A549 (cell line): ENCODE data around the gene IKZF5.

ENCODE experiments used
- CTCF ChIP-seq: fragments of >200 bp; sonication (Bioruptor Twin); formaldehyde crosslinking; IDR thresholded peaks from 3 replicates; pipeline ENCODE4 v1.5.1; 2016
- EHMT2 ChIP-seq: fragments of 200-600 bp; sonication (generic); IDR thresholded peaks from 2 replicates; pipeline ENCODE4 v1.6.1; 2016; ENCODE audit warnings: antibody characterized with exemption, low read depth, mild to moderate bottlenecking, moderate library complexity
- EP300 ChIP-seq, 2 experiments: fragments of >200 bp; sonication (Bioruptor Twin); formaldehyde crosslinking; IDR thresholded peaks; 2 replicates in 1 of 2; 3 replicates in 1 of 2; pipeline ENCODE4 v1.6.1; 2016 to 2017
- ESRRA ChIP-seq: fragments of 150-350 bp; IDR thresholded peaks from 2 replicates; pipeline ENCODE4 v1.6.1; 2014; ENCODE audit warnings: mild to moderate bottlenecking, low read length, borderline replicate concordance
- HOXA7 ChIP-seq: fragments of 250-450 bp; sonication (Bioruptor Pico); IDR thresholded peaks from 2 replicates; pipeline ENCODE4 v1.5.0; 2020; ENCODE audit warnings: mild to moderate bottlenecking, moderate library complexity
- NPAS2 ChIP-seq: fragments of 250-450 bp; sonication (Bioruptor Pico); IDR thresholded peaks from 2 replicates; pipeline ENCODE4 v1.8.0; 2022; ENCODE audit warnings: mild to moderate bottlenecking, moderate library complexity, borderline replicate concordance
- NR3C1 ChIP-seq: fragments of >200 bp; sonication (Bioruptor Twin); formaldehyde crosslinking; IDR thresholded peaks from 3 replicates; pipeline ENCODE4 v1.6.1; 2017
- POLR2A ChIP-seq: IDR thresholded peaks from 2 replicates; pipeline ENCODE4 v1.6.1; 2012; ENCODE audit warnings: mild to moderate bottlenecking, low read length
- RAD21 ChIP-seq, 2 experiments: fragments of >200 bp in 1 of 2; sonication (Bioruptor Twin) in 1 of 2; formaldehyde crosslinking in 1 of 2; IDR thresholded peaks in 1 of 2; conservative IDR thresholded peaks in 1 of 2; 2 replicates in 1 of 2; 3 replicates in 1 of 2; pipeline ENCODE4 v1.6.1; 2012 to 2018; ENCODE audit warnings: inconsistent platforms in 1 of 2
- REST ChIP-seq: fragments of 200-600 bp; sonication (generic); IDR thresholded peaks from 2 replicates; pipeline ENCODE4 v1.6.1; 2016; ENCODE audit warnings: antibody characterized with exemption, mild to moderate bottlenecking, moderate library complexity
- RFX5 ChIP-seq: fragments of 450-650 bp; IDR thresholded peaks from 2 replicates; pipeline ENCODE4 v1.7.1; 2014; ENCODE audit warnings: antibody characterized with exemption, mild to moderate bottlenecking, moderate library complexity
- SMC3 ChIP-seq: fragments of >200 bp; sonication (Bioruptor Twin); formaldehyde crosslinking; IDR thresholded peaks from 3 replicates; pipeline ENCODE4 v1.6.1; 2018; ENCODE audit warnings: inconsistent platforms
- ZFP36 ChIP-seq: fragments of 450-650 bp; IDR thresholded peaks from 2 replicates; pipeline ENCODE4 v1.6.1; 2014; ENCODE audit warnings: borderline replicate concordance; ENCODE audit not compliant: partially characterized antibody

- no peak for TF ChIP-seq RAD21 (conservative IDR thresholded peaks at IDR 0.05 in 1 of 2, IDR thresholded peaks at IDR 0.05 in 1 of 2)
- no peak for TF ChIP-seq HOXA7 (CRISPR knock-in tag)
- no peak for TF ChIP-seq POLR2A
- no peak for TF ChIP-seq REST
- TF ChIP-seq NPAS2 (CRISPR knock-in tag) = no peak
- TF ChIP-seq EHMT2 = no peak
- no peak for TF ChIP-seq CTCF
- TF ChIP-seq EP300 (IDR thresholded peaks at IDR 0.05) = no peak
- no peak for TF ChIP-seq RFX5
- no peak for TF ChIP-seq SMC3
- TF ChIP-seq NR3C1 = no peak
- TF ChIP-seq ESRRA = no peak
- TF ChIP-seq ZFP36 = no peak
Measured at GRCh38 chr10:123014772-123015171, 6.2 kb upstream of the IKZF5 start.
